COLO829 (cell line): ENCODE measurements around the gene COL1A2.

Experiments used
- DNase-seq: peaks from one replicate; pipeline ENCODE4 v3.0.0; 2012; ENCODE audit warnings: low spot score

The COL1A2 gene

DNA sequence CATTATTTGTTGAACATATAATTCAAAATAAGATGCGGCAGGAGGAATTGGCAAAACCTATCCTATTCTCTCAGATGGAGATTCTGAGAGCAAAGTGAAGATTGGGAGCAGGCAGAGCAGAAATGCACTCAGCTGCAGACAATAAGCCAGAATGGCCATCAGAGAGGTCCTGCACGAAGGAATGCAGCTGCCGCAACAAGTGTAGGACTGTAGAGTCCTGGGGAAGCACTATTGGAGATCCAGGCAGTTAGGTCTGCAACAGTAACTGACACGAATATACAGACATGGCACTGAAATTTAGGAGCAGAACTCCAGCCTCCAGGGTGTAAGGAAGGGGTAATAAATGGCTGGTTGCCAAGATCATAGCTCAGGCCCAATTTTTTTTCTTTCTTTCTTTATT lies 10.4 kb upstream of the COL1A2 start:
- no peak for DNase-seq

DNA sequence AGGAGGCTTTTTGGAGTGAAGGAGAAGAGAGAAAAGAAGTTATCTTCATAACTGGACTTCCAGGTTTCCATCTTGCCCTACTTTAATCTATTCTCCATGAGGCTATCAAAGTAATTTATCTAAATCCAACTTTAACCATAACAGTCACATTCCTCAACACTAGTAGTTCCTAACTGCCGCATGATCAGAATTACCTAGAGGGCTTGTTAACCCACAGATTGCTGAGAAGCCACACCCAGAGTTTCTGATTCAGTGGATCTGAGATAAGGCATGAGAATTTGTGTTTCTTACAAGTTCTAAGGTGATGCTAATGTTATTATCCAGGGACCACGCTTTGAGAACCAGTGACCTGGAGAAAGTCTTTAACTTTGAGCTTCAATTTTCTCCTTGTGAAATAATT lies 8.3 kb upstream of the COL1A2 start:
- DNase-seq = no peak

DNA sequence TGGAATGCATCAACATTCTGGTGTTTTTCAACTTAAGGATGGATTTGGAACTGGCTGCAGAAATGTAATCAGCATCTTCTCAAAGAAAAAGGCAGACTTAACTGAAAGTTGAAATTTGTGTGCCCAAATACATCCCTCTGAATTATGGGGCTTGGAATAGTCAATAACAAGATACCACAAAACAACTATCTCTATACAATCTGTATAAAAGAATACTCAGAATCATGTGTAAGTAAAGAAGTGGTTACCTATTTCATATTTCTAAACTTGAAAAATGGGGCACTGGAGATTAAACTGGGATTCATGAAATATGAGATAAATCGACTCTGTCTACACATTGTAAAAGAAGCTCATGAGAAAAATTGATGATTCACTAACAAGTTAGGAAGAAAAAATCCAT lies 6.2 kb upstream of the COL1A2 start:
- no peak for DNase-seq

DNA sequence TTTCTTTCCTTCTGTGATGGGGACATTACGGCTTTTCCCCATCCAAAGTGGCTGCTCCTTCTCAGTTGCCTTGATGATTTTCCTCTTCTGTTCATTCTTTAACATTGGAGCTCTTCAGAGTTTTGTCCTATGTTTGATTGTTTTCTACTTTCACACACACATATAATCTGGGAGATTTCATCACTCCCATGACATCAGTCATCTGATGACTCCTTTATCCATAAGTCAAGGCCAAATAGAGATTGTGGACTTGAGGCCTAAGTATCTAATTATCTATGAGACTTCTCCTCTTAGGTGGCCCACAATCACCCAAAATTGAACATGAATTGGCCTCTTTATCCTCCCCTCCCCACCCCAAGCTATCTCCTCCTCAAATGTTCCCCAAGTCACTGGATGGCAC lies 5.3 kb upstream of the COL1A2 start:
- no peak for DNase-seq

DNA sequence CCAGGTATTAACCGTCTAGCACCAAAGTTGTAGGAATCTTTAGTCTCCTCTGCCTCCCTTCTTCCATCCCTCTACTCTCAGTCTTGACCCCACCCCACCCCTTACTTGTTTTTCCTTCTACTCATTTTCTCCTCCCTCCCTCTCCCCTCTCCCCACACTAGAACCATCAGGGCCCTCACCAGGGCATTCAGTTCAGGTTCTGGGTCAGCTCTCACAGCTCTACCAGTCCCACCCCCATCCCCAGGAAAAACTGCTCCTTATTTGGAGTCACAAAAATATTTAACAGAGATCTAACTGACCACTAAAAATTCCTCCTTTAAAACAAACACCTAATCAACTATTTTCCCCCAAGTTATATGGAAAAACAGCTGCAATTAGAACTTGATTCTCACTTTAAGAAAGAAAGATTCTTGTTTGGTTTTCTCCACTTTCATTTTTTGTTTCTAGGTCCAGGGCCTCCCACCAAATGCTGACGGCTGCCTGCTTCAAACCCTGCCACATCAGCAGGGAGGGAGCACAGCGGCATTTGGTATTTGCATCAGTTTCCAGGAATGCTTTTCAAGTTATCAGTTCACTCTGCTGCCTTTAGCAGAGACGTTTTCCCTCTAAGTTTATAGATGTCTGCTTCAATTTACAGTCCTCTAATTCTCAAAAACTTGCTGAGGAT lies 2.8 kb upstream of the COL1A2 start:
- no peak for DNase-seq

DNA sequence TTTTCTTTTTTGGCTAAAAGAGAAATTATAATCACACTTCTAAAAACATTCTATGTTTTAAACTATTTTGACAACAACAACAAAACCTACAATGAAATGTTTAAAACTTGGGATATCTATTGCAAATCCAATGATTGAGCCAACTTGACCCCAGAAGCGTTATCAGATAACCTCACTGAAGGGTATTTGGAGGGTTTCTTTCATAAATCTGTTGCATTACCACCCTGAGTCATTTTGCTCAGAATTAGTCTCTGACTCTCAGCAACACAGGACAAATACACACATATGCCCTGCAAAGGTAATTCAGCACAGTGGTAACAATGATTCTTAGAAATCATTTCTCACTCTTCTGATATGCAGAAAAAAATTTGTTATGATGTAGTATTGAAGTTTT lies 2.3 kb upstream of the COL1A2 start:
- no peak for DNase-seq

DNA sequence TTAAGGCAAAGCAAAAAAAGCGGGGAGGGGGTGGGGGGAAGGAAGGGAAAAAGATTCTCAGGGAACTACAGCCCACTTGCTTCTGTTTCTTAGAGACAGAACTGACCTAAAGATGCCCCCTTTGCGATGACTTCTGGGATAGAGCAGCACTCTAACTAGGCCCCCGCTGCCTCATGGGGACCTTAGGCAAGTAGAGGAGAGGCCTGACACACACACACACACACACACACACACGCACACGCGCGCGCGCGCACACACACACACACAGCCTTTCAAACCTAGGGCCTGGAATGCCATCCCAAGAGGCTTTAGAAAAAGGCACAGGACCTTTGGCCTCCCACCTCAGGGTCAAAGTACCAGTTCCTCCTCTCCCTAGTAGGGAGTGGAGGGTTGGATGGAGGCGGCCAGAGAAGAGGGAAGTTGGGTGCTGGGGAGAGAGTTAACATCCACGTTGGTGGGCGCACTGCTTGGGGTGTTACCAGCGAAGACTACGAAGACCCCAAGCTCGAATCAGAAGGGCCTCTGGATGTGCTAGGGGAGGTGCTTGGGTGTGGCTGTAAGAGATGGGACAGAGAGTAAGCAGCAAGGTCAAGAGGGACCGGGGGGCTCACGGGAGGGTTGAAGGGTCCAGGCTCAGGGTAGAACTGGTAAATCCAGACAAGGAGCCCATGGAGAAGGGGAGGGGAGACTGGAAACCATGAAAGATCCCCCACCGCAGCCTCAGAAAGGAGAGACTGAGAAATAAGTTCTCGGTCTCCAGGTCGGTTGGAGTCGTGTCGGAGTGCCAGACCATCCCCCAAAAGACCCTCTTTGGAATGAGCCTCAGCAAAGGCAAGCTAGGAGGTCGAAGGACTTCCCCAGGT lies 1.2 kb upstream of the COL1A2 start:
- DNase-seq = no peak

DNA sequence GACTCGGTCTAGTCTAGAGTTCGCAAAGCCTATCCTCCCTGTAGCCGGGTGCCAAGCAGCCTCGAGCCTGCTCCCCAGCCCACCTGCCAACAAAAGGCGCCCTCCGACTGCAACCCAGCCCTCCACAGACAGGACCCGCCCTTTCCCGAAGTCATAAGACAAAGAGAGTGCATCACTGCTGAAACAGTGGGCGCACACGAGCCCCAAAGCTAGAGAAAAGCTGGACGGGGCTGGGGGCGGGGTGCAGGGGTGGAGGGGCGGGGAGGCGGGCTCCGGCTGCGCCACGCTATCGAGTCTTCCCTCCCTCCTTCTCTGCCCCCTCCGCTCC lies 622 bp upstream of the COL1A2 start:
- no peak for DNase-seq

DNA sequence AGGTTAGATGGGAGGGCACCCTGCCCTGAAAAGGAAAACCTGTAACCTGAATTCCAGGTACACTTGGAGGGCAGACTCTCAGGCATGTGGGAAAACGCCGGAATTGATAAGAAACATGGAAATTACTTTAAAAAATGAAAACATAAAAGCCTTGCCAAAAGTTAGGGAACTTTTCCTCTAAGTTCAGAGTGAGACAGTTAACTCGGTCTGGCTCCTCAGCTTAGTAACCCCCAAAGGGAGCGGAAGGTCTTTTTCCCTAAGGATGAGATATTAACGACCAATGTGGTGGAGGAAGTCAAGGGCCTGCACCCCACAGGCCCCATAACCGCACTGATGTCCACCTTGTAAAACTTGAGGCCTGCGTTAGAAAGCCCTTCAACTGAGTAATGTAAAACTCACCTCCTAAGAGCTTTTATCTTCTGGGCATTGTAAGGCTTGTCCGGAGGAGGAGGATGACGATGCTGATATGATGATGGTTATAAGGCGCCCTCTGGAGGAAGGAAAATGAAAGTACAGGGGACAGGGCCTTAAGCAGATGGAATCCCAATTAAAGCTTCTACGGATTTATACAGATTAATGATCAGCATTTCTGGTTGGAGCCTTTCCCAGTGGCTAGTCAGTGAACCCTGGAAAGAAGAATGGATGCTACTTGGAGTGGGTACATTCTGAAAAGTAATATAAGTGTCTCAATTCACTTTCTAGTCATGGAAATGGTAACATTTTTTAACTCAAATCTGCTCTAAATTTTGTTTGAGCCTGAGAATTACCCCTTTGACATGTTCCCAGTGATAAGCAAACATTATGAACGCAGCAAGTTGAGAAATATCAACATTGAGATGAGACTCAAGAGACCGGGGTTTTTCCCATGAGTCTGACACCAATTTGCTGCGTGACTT lies 694 bp downstream of the COL1A2 start:
- DNase-seq = peak; percentile 93

DNA sequence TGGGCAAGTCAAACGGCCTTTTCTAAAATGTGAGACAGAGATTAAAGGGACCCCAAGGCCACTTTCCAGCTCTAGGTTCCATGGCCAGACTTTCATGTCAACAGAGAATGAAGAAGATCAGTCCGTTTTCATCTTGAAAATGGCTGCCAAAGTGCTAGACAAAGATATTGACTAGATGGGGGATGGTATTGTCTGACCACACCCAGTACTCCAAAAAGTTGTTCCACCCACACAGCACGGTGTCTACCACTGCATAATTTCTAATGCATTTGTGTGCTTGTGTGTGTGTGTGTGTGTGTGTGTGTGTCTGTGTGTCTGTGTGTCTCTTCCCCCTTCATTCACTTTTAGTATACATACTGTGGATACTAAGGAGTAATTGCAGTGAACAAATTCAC lies 1.3 kb downstream of the COL1A2 start:
- DNase-seq = no peak

DNA sequence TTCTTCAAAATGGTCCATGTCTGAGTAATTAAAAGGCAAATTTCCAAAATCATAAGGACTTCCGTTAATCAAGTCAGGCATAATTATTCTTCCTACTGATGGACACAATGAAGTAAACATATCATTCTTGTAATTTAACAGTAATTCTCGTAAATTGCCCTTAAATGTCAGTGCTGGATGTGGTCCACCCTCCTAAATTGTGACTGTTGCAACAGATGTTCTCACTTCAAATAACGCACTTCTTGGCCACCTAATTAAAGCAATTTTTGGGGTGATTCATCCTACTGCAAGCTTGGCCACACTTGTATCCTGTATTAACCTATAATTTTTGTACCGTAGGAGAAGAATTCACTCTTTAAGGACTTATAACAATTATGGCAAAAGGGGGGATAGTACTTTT lies 1.9 kb downstream of the COL1A2 start:
- no peak for DNase-seq

DNA sequence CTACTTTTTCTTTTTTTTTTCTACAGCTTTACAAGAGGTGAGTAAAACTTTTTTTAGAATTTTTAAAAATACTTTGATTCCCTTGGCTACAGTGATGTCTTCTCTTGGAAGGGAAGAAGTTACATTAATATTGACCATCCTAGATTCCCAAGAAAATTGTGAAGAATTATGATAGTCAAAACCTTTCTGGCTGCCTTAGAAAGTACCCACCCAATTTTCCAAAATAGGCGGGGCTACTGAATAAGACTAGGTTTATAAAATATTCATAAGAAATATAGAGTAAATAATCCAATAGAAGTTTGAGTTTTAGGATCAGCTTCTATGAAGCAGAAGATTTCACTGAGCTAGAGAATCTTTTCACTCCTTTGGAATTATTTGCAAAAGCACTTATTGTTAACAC lies 3.0 kb downstream of the COL1A2 start:
- DNase-seq = no peak

DNA sequence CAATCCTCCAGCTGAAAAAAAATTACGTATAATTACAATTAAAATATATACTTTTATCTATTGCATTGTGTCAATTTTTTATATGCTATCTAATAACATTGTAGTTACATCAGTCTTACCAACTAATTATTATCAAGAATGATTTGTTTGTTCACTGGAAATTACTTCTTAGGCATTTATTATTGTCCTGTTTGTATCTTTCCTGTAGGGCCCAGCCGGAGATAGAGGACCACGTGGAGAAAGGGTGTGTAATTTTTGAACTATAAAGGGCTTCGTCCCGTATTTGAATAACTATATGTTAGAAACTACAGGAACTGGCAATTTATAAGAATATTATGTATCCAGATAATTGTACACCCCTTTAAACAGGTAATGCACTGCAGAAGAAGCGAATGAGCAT lies 4.1 kb downstream of the COL1A2 start:
- DNase-seq = no peak

DNA sequence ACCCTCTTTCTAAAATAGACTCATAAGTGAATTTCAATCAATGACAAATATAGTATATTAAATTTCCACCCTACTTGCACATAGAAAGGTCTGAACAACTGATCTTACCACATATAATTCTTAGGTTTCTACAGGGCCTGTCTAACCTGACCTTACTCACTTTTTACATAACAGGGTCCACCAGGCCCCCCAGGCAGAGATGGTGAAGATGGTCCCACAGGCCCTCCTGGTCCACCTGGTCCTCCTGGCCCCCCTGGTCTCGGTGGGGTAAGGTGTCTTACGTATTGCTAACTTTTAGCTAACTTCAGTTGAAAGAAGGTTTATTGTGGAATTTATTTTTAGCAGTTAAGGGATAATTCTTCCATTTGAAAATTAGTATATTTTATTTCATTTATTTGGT lies 5.3 kb downstream of the COL1A2 start:
- DNase-seq = no peak

DNA sequence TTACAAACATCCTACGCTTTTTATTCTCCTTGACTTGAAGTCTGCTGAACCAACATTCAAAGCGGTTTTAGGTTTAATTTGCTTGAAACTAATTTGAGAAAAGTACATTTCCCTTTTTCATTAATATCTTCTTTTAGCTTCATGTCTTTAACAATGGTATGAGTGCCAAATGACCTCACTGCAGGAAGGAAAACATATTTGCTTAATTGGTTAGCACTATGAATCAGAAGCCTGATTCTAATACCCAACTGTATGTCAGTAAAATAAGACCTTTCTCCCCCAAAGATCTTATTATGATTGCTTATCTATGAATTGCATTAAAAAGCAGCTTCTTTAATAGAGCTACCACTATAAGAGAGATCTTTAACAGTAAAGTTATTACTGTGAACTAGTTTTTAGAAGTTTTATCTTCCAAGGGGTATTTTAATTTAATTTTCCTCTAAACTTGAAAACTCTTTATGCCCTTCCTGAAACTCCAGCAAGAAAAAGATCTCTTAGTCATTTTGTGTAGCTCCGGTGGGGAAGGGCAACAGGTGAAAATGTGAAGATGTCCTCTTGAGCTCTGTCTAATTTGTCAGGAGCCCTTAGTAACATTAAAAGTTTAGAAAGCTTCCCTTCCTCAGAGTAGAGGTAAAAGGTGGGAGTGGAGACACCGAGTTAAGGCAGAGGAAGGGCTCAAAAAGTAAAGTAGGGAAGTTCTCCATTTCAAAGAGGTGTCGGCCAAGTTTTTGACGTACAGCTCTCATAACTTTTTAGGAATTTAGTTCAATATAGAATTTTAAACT lies 6.1 kb downstream of the COL1A2 start:
- DNase-seq = no peak

DNA sequence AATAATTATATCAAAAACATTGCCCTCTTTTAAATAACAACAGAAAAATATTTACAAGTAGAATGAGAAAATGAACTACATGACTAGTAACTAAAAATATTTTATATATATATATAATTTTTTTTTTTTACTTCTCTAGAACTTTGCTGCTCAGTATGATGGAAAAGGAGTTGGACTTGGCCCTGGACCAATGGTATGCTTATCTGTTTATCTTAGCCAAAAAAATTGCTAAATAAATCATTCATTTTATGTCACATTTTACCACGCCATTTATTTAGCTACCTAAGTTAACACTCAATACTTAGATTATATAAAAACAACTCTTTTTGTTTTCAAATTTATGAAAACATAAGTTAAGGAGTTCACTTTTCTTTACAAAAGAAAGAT lies 6.7 kb downstream of the COL1A2 start:
- no peak for DNase-seq

DNA sequence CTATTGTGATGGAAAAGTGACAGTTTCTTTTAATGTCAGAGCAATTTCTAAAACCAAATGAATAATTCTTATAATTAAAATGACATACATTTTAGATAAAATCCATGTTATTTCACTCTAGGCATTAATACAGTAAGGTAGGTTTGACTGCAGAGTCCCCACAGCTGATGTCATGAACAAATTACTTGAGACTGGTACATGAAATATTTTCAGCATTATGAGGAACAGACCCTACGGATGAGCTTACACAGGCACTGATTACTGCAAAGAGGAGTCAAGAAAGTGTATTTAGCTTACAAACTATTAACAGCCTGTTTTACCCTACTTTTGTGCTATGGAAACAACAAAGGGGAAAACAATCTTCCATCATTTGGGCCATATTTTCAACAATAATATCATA lies 8.9 kb downstream of the COL1A2 start:
- no peak for DNase-seq

DNA sequence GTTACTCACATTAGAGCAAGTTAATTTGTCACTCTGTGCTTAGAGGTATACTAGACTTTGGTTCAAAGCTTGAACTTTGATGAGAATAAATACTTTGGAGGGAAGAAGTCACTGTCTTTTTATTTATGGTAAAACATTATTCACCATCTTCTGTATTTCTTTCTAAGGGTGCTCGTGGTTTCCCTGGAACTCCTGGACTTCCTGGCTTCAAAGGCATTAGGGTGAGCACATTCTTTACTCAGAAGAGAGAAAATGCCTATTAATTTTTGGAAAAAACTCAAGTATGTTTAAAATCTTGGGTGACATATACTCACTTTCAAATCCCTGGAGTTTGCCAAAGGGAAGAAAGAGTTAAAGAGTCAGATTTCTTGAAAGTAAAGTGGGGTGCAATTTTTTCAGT lies 10.8 kb downstream of the COL1A2 start:
- no peak for DNase-seq

DNA sequence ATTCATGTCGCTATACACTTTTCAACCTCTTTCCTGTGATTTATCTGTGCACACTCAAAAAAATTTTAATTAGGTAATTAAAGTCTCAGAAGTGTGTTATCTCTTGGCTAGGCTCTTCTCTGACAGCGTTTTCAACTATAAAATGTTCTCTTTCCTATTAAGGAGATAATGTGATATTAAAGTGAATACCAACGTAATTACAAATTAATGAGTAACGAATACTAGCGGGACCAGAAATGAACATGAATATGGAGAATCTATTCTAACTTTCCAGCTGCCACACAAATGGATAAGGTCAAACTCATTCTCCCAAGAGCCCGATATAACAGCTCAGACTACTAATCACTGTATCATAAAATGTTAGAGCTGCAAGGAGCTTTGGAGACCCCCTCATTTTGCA lies 12.0 kb downstream of the COL1A2 start:
- DNase-seq = no peak

DNA sequence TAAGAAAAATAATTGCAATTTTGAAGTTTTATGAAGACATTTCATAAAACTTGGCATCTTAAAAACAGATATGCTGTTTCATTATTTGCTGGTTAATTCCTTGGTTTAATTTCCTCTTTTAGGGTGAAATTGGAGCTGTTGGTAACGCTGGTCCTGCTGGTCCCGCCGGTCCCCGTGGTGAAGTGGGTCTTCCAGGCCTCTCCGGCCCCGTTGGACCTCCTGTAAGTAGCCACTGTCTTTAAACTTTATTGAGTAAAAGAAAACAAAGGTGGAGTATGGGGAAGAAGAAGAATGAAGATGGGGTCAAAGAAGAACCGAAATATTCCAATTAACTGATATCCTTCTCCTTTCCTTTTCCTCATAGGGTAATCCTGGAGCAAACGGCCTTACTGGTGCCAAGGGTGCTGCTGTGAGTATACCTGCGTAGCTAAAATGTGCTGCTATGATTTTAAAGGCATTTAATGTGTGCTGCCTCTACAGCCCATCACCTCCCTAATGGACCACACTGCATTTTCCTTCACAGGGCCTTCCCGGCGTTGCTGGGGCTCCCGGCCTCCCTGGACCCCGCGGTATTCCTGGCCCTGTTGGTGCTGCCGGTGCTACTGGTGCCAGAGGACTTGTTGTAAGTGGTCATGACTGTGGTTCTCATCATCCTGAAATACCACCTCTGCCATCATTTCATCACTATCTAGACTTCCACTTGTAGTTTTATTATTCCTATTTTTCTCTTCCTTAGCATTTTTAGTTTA lies 14.7 kb downstream of the COL1A2 start:
- no peak for DNase-seq

DNA sequence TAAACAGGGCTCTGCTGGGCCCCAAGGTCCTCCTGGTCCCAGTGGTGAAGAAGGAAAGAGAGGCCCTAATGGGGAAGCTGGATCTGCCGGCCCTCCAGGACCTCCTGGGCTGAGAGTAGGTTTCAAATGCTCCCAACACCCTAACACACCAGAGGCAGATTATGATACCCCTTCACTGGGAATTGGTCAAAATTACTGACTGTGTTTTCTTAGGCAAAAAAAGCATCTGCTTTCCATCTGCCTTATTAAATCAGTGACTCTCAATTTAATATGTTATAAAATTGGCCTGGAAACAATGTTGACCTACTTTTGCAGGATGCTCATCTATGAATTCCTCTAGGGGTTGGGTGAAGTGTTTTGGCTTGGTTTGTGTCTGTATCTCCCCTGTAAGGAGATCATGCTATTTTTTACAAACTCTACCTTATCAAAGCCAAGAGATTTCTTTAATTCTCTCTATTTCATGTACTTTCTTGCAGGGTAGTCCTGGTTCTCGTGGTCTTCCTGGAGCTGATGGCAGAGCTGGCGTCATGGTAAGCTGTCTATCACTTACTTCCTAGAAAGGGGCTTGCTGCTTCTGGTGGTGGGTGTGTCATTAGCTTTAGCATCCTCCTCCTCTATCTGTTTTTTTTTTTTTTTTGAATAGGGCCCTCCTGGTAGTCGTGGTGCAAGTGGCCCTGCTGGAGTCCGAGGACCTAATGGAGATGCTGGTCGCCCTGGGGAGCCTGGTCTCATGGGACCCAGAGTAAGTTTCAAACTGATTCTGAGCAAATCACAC lies 15.9 kb downstream of the COL1A2 start:
- no peak for DNase-seq
